Raji (cell line): ENCODE results near the gene MUC2.

ENCODE experiments used
- POLR2A ChIP-seq: IDR thresholded peaks from 2 replicates; pipeline ENCODE4 v1.6.1; 2011; ENCODE audit warnings: low read depth, low read length, control low read depth; ENCODE audit not compliant: insufficient read depth

The MUC2 gene

GRCh38 chr11:1053121-1053901, 21.4 kb upstream of the MUC2 start:
- no peak for TF ChIP-seq POLR2A

DNA sequence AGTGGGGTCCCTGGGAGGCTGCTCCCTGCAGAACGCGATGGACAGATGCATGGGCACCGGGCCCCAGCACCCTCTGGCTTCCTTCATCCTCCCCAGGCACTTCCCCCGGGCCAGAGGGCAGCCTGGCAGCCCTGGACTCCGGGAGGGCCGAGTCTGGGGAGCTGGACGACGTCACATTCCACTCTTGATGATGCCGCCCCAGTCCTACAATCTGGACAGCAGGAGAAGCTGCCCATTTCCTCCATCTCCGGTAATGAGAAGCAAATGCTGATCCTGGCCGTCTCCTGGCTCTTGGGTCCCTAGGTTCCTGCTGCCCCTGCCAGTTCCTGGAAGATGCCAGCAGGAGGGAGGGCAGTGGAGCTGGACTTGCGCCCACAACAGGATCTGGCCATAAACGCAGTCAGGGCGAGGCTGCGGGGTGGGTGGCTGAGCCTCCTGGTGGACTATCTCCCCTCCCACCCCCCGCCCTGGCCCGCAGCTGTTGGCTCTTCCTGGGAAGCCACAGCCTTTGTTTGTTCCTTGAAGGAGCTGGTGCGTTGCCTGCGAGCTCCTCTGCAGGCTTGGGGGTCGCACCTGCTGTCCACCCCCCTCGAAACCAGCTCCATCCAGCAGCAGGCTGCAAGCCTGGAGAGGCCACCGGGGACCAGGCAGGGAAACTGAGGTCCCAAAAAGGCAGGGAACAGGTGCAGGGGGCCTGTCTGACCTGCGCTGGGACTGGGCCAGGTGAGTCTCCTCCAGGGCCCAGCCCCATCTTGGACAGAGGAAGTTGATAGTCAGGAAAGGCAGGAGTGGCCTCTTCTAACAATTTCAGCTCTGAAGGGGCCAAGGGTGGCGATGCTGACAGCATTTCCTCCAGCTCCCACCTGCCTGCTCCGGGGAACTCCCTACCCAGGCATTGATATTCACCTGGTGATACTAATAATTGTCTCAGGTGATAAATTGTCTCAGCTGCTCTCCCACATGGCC, 20.2 kb upstream of the MUC2 start:
- no peak for TF ChIP-seq POLR2A

- TF ChIP-seq POLR2A = no peak
These were observed 19.5 kb upstream of the MUC2 start for GRCh38 chr11:1055109-1055703.

- no peak for TF ChIP-seq POLR2A
These were observed 18.5 kb upstream of the MUC2 start for GRCh38 chr11:1055990-1056771.

GRCh38 chr11:1057806-1058205, 16.9 kb upstream of the MUC2 start:
- TF ChIP-seq POLR2A = no peak

GRCh38 chr11:1059759-1060158, 14.9 kb upstream of the MUC2 start:
- no peak for TF ChIP-seq POLR2A

GRCh38 chr11:1060410-1060809, 14.3 kb upstream of the MUC2 start:
- no peak for TF ChIP-seq POLR2A

DNA sequence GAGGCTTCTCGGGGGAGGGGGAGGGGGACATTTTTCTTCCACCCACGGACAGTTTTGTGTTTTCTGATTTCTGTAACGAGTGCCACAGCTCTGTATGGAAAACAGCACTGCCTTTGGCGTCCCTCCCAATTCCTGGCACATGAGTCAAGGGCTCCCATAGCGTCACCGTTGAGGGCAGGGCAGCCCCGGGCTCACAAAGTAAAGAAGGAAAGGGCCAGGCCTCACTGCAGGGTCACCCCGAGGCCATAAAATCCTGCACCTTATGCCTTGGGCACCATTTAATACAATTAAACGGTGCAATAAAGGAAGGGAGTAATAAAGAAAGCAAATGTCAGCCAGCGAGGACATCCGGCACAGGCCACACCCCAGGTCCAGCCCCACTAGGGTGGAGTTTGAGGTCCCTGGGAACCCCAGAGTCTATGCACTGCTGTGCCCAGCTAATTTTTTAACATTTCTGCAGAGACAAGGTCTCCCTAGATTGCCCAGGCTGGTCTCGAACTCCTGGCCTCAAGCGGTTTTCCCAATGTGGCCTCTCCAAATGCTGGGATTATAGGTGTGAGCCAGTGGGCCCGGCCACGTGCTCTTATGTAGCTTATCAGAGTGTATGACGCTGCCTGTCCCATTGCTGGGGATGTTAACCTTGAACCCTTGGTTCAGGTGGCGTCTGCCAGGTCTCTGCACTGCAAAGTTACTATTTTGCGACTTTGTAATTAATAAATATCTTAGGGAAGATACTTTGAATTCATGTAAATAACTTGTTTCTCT, 13.6 kb upstream of the MUC2 start:
- TF ChIP-seq POLR2A = no peak

GRCh38 chr11:1062075-1062820, 12.4 kb upstream of the MUC2 start:
- TF ChIP-seq POLR2A = no peak

DNA sequence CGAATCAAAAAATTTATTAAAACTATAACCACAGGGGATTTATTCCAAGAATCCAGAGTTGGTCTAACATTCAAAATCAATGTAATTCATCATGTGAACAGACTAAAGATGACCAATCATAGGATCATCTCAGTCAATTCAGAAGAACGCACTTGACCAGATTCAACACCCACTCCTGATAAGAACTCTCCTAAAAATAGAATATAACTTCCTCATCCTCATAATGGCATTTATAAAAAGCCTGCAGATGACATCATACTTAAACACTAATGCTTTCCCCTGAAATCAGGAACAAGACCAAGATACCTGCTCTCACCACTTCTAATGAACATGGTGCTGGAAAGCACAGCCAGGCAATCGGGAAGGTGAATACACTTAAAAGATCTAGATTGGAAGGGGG, 10.5 kb upstream of the MUC2 start:
- TF ChIP-seq POLR2A = no peak

GRCh38 chr11:1067812-1068496, 6.7 kb upstream of the MUC2 start:
- no peak for TF ChIP-seq POLR2A

DNA sequence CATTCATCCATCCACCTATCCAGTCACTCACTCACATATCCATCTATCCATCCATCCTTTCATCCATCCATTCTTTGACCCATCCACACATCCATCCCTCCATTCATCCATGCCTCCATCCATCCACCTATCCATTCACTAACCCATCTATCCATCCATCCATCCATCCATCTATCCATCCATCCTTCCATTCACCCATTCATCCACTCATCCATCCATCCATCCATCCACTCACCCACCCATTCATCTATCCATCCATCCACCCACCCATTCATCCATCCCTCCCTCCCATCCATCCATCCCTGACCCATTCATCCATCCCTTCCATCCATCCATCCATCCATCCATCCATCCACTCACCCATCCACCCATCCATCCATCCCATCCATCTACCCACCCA, 4.9 kb upstream of the MUC2 start:
- TF ChIP-seq POLR2A = no peak
